Measurements from ENCODE around the gene CD83. TPM values are rescaled to one million over a fixed set of nuclear protein-coding genes. Genes with fewer than 3 reads are reported as not detected.

CD83 gene
- polyA plus RNA-seq, 2 donors = 1.2 to 1.5 TPM

- 92 to 93% methylated on average over 15 of the region's 15 CpGs for WGBS, 2 donors
- Histone ChIP-seq H3K36me3 (ENCODE audit: control insufficient read depth in 2 of 2, insufficient read depth in 2 of 2, low read length in 1 of 2) (no peaks in the 10 kb centered on the region), H3K27ac (ENCODE audit: low read depth in 2 of 2, low read length in 1 of 2) (no peak overlapping the region), H3K4me3 (ENCODE audit: low read depth in 1 of 2, low read length in 2 of 2) (no peak overlapping the region), H3K9me3 (ENCODE audit: control insufficient read depth in 2 of 2, insufficient read depth in 1 of 2, low read depth in 1 of 2, low read length in 1 of 2) (peaks cover 0 to 1% of the 10 kb centered on the region in 2 donors), H3K27me3 (ENCODE audit: control insufficient read depth in 1 of 2, insufficient read depth in 2 of 2, low read length in 2 of 2) (no peaks in the 10 kb centered on the region), H3K4me1 (ENCODE audit: control insufficient read depth in 2 of 2, insufficient read depth in 2 of 2, low read length in 1 of 2) (no peaks in the 10 kb centered on the region)
Observed at GRCh38 chr6:14130435-14131075, 13.0 kb downstream of the CD83 start.

- H3K9me3 ChIP-seq (ENCODE audit: control insufficient read depth in 2 of 2, insufficient read depth in 1 of 2, low read depth in 1 of 2, low read length in 1 of 2) = peaks cover 0 to 1% of the 10 kb centered on the region in 2 donors
- H3K4me3 ChIP-seq (ENCODE audit: low read depth in 1 of 2, low read length in 2 of 2) = no peak overlapping the region
- no peak overlapping the region for H3K27ac ChIP-seq (ENCODE audit: low read depth in 2 of 2, low read length in 1 of 2)
- no peaks in the 10 kb centered on the region for H3K4me1 ChIP-seq (ENCODE audit: control insufficient read depth in 2 of 2, insufficient read depth in 2 of 2, low read length in 1 of 2)
- no peaks in the 10 kb centered on the region for H3K27me3 ChIP-seq (ENCODE audit: control insufficient read depth in 1 of 2, insufficient read depth in 2 of 2, low read length in 2 of 2)
- WGBS, 2 donors = 96 to 97% methylated on average over 7 of the region's 7 CpGs
- no peaks in the 10 kb centered on the region for H3K36me3 ChIP-seq (ENCODE audit: control insufficient read depth in 2 of 2, insufficient read depth in 2 of 2, low read length in 1 of 2)
Observed at GRCh38 chr6:14131579-14131978, 14.0 kb downstream of the CD83 start.

- 90 to 95% methylated on average over 10 of the region's 10 CpGs for WGBS, 2 donors
- H3K4me1 ChIP-seq (ENCODE audit: control insufficient read depth in 2 of 2, insufficient read depth in 2 of 2, low read length in 1 of 2) = no peaks in the 10 kb centered on the region
- no peak overlapping the region for H3K4me3 ChIP-seq (ENCODE audit: low read depth in 1 of 2, low read length in 2 of 2)
- no peaks in the 10 kb centered on the region for H3K36me3 ChIP-seq (ENCODE audit: control insufficient read depth in 2 of 2, insufficient read depth in 2 of 2, low read length in 1 of 2)
- H3K27me3 ChIP-seq (ENCODE audit: control insufficient read depth in 1 of 2, insufficient read depth in 2 of 2, low read length in 2 of 2) = no peaks in the 10 kb centered on the region
- H3K27ac ChIP-seq (ENCODE audit: low read depth in 2 of 2, low read length in 1 of 2) = no peak overlapping the region
- H3K9me3 ChIP-seq (ENCODE audit: control insufficient read depth in 2 of 2, insufficient read depth in 1 of 2, low read depth in 1 of 2, low read length in 1 of 2) = peaks cover 0 to 1% of the 10 kb centered on the region in 2 donors
Observed at GRCh38 chr6:14132244-14132920, 14.8 kb downstream of the CD83 start.

- no peaks in the 10 kb centered on the region for H3K27me3 ChIP-seq (ENCODE audit: control insufficient read depth in 1 of 2, insufficient read depth in 2 of 2, low read length in 2 of 2)
- 90 to 93% methylated on average over 4 of the region's 4 CpGs for WGBS, 2 donors
- peaks cover 0 to 1% of the 10 kb centered on the region in 2 donors for H3K9me3 ChIP-seq (ENCODE audit: control insufficient read depth in 2 of 2, insufficient read depth in 1 of 2, low read depth in 1 of 2, low read length in 1 of 2)
- no peak overlapping the region for H3K27ac ChIP-seq (ENCODE audit: low read depth in 2 of 2, low read length in 1 of 2)
- no peaks in the 10 kb centered on the region for H3K4me1 ChIP-seq (ENCODE audit: control insufficient read depth in 2 of 2, insufficient read depth in 2 of 2, low read length in 1 of 2)
- no peaks in the 10 kb centered on the region for H3K36me3 ChIP-seq (ENCODE audit: control insufficient read depth in 2 of 2, insufficient read depth in 2 of 2, low read length in 1 of 2)
- no peak overlapping the region for H3K4me3 ChIP-seq (ENCODE audit: low read depth in 1 of 2, low read length in 2 of 2)
Observed at GRCh38 chr6:14132921-14133275, 15.3 kb downstream of the CD83 start.

- H3K9me3 ChIP-seq (ENCODE audit: control insufficient read depth in 2 of 2, insufficient read depth in 1 of 2, low read depth in 1 of 2, low read length in 1 of 2) = peaks cover 0 to 1% of the 10 kb centered on the region in 2 donors
- no peaks in the 10 kb centered on the region for H3K36me3 ChIP-seq (ENCODE audit: control insufficient read depth in 2 of 2, insufficient read depth in 2 of 2, low read length in 1 of 2)
- WGBS, 2 donors = 91 to 97% methylated on average over 4 of the region's 4 CpGs
- no peak overlapping the region for H3K27ac ChIP-seq (ENCODE audit: low read depth in 2 of 2, low read length in 1 of 2)
- no peaks in the 10 kb centered on the region for H3K27me3 ChIP-seq (ENCODE audit: control insufficient read depth in 1 of 2, insufficient read depth in 2 of 2, low read length in 2 of 2)
- H3K4me3 ChIP-seq (ENCODE audit: low read depth in 1 of 2, low read length in 2 of 2) = no peak overlapping the region
- H3K4me1 ChIP-seq (ENCODE audit: control insufficient read depth in 2 of 2, insufficient read depth in 2 of 2, low read length in 1 of 2) = no peaks in the 10 kb centered on the region
Observed at GRCh38 chr6:14134211-14134910, 16.8 kb downstream of the CD83 start.

GRCh38 chr6:14135893-14136539 is 18.4 kb downstream of the CD83 start:
- H3K9me3 ChIP-seq (ENCODE audit: control insufficient read depth in 2 of 2, insufficient read depth in 1 of 2, low read depth in 1 of 2, low read length in 1 of 2) = peaks cover 0 to 1% of the 10 kb centered on the region in 2 donors
- H3K27me3 ChIP-seq (ENCODE audit: control insufficient read depth in 1 of 2, insufficient read depth in 2 of 2, low read length in 2 of 2) = no peaks in the 10 kb centered on the region
- no peak overlapping the region for H3K27ac ChIP-seq (ENCODE audit: low read depth in 2 of 2, low read length in 1 of 2)
- H3K36me3 ChIP-seq (ENCODE audit: control insufficient read depth in 2 of 2, insufficient read depth in 2 of 2, low read length in 1 of 2) = no peaks in the 10 kb centered on the region
- 94% methylated on average over 9 of the region's 9 CpGs for WGBS, 2 donors
- no peaks in the 10 kb centered on the region for H3K4me1 ChIP-seq (ENCODE audit: control insufficient read depth in 2 of 2, insufficient read depth in 2 of 2, low read length in 1 of 2)
- no peak overlapping the region for H3K4me3 ChIP-seq (ENCODE audit: low read depth in 1 of 2, low read length in 2 of 2)

- Histone ChIP-seq H3K4me1 (ENCODE audit: control insufficient read depth in 2 of 2, insufficient read depth in 2 of 2, low read length in 1 of 2) (no peaks in the 10 kb centered on the region), H3K27me3 (ENCODE audit: control insufficient read depth in 1 of 2, insufficient read depth in 2 of 2, low read length in 2 of 2) (no peaks in the 10 kb centered on the region), H3K36me3 (ENCODE audit: control insufficient read depth in 2 of 2, insufficient read depth in 2 of 2, low read length in 1 of 2) (no peaks in the 10 kb centered on the region), H3K27ac (ENCODE audit: low read depth in 2 of 2, low read length in 1 of 2) (no peak overlapping the region), H3K4me3 (ENCODE audit: low read depth in 1 of 2, low read length in 2 of 2) (no peak overlapping the region), H3K9me3 (ENCODE audit: control insufficient read depth in 2 of 2, insufficient read depth in 1 of 2, low read depth in 1 of 2, low read length in 1 of 2) (no peaks in the 10 kb centered on the region)
- WGBS, 2 donors = 91 to 95% methylated on average over 9 of the region's 9 CpGs
Observed at GRCh38 chr6:14138701-14139215, 21.2 kb downstream of the CD83 start.

GRCh38 chr6:14141351-14142062 is 23.9 kb downstream of the CD83 start:
- Histone ChIP-seq H3K4me3 (ENCODE audit: low read depth in 1 of 2, low read length in 2 of 2) (no peak overlapping the region), H3K9me3 (ENCODE audit: control insufficient read depth in 2 of 2, insufficient read depth in 1 of 2, low read depth in 1 of 2, low read length in 1 of 2) (no peaks in the 10 kb centered on the region), H3K27me3 (ENCODE audit: control insufficient read depth in 1 of 2, insufficient read depth in 2 of 2, low read length in 2 of 2) (no peaks in the 10 kb centered on the region), H3K4me1 (ENCODE audit: control insufficient read depth in 2 of 2, insufficient read depth in 2 of 2, low read length in 1 of 2) (no peaks in the 10 kb centered on the region), H3K36me3 (ENCODE audit: control insufficient read depth in 2 of 2, insufficient read depth in 2 of 2, low read length in 1 of 2) (no peaks in the 10 kb centered on the region), H3K27ac (ENCODE audit: low read depth in 2 of 2, low read length in 1 of 2) (no peak overlapping the region)
- 79 to 83% methylated on average over 5 of the region's 5 CpGs for WGBS, 2 donors

- Histone ChIP-seq H3K36me3 (ENCODE audit: control insufficient read depth in 2 of 2, insufficient read depth in 2 of 2, low read length in 1 of 2) (no peaks in the 10 kb centered on the region), H3K4me1 (ENCODE audit: control insufficient read depth in 2 of 2, insufficient read depth in 2 of 2, low read length in 1 of 2) (no peaks in the 10 kb centered on the region), H3K4me3 (ENCODE audit: low read depth in 1 of 2, low read length in 2 of 2) (no peak overlapping the region), H3K9me3 (ENCODE audit: control insufficient read depth in 2 of 2, insufficient read depth in 1 of 2, low read depth in 1 of 2, low read length in 1 of 2) (no peaks in the 10 kb centered on the region), H3K27me3 (ENCODE audit: control insufficient read depth in 1 of 2, insufficient read depth in 2 of 2, low read length in 2 of 2) (no peaks in the 10 kb centered on the region), H3K27ac (ENCODE audit: low read depth in 2 of 2, low read length in 1 of 2) (no peak overlapping the region)
- 80 to 82% methylated on average over 7 of the region's 7 CpGs for WGBS, 2 donors
Observed at GRCh38 chr6:14142063-14142450, 24.5 kb downstream of the CD83 start.
